Loucy (cell line): Measurements from ENCODE around the gene C1orf232.

Experiments
- CTCF ChIP-seq: fragments of 200-600 bp; sonication (generic); conservative IDR thresholded peaks from 2 replicates; pipeline ENCODE4 v1.5.1; 2014; ENCODE audit warnings: mild to moderate bottlenecking, antibody characterized with exemption, low read length
- EZH2phosphoT487 ChIP-seq: fragments of 200-600 bp; IDR thresholded peaks from 2 replicates; pipeline ENCODE4 v1.6.1; 2018; ENCODE audit warnings: antibody characterized with exemption, mild to moderate bottlenecking, moderate library complexity, borderline replicate concordance

- TF ChIP-seq CTCF = no peak
- no peak for TF ChIP-seq EZH2phosphoT487
These were observed 5.1 kb downstream of the C1orf232 start for GRCh38 chr1:26163684-26164035.
